ENCODE results near the gene MAPK1. TPM values are rescaled to one million over a fixed set of nuclear protein-coding genes. Genes with fewer than 3 reads are reported as not detected.
"Not testable (repeated sequence)": the region's sequence is repeated elsewhere in the genome, so short reads cannot be mapped to it uniquely, and the experiment has no call there.

MAPK1 gene
- total RNA-seq, 4 donors from 2014 or later: 51.3 to 77.8 (median 66.0) TPM

GRCh38 chr22:21842946-21843345, 24.5 kb downstream of the MAPK1 start:
- DNase-seq (ENCODE audit: low spot score in 2 of 2): no peak
- TF ChIP-seq EP300 (IDR thresholded peaks at IDR 0.05): no peak
- TF ChIP-seq POLR2AphosphoS5 (IDR thresholded peaks at IDR 0.05): no peak
- no peak for TF ChIP-seq CTCF (IDR thresholded peaks at IDR 0.05)
- TF ChIP-seq POLR2A (IDR thresholded peaks at IDR 0.05): no peak
- H3K27me3 ChIP-seq: no peaks in the 10 kb centered on the region
- H3K4me1 ChIP-seq: peaks cover 29% of the 10 kb centered on the region
- no peaks in the 10 kb centered on the region for H3K9me3 ChIP-seq
- 85% methylated on average over 6 of the region's 6 CpGs for WGBS
- H3K27ac ChIP-seq: no peak overlapping the region
- no peak overlapping the region for H3K4me3 ChIP-seq
- no peaks in the 10 kb centered on the region for H3K36me3 ChIP-seq

GRCh38 chr22:21841422-21841821, 26.0 kb downstream of the MAPK1 start:
- Histone ChIP-seq H3K9me3 (no peaks in the 10 kb centered on the region), H3K4me1 (peaks cover 38% of the 10 kb centered on the region), H3K4me3 (no peak overlapping the region), H3K27ac (no peak overlapping the region), H3K27me3 (no peaks in the 10 kb centered on the region), H3K36me3 (no peaks in the 10 kb centered on the region)
- WGBS: 96% methylated on average over 2 of the region's 2 CpGs
- TF ChIP-seq POLR2AphosphoS5 (IDR thresholded peaks at IDR 0.05) (no peak), CTCF (IDR thresholded peaks at IDR 0.05) (no peak), EP300 (IDR thresholded peaks at IDR 0.05) (no peak), POLR2A (IDR thresholded peaks at IDR 0.05) (no peak)
- no peak for DNase-seq (ENCODE audit: low spot score in 2 of 2)

- no peak for TF ChIP-seq POLR2AphosphoS5 (IDR thresholded peaks at IDR 0.05)
- no peak for TF ChIP-seq CTCF (IDR thresholded peaks at IDR 0.05)
- no peak for TF ChIP-seq EP300 (IDR thresholded peaks at IDR 0.05)
- no peak for TF ChIP-seq POLR2A (IDR thresholded peaks at IDR 0.05)
- WGBS: 94% methylated on average over 8 of the region's 8 CpGs
- no peak overlapping the region for H3K4me3 ChIP-seq
- no peak for DNase-seq (ENCODE audit: low spot score in 2 of 2)
- peaks cover 34% of the 10 kb centered on the region for H3K4me1 ChIP-seq
- H3K9me3 ChIP-seq: no peaks in the 10 kb centered on the region
- H3K27me3 ChIP-seq: no peaks in the 10 kb centered on the region
- no peaks in the 10 kb centered on the region for H3K36me3 ChIP-seq
- H3K27ac ChIP-seq: no peak overlapping the region
Observed at GRCh38 chr22:21840236-21840823, 27.1 kb downstream of the MAPK1 start.

GRCh38 chr22:21839765-21840140, 27.7 kb downstream of the MAPK1 start:
- H3K9me3 ChIP-seq: no peaks in the 10 kb centered on the region
- H3K36me3 ChIP-seq: no peaks in the 10 kb centered on the region
- H3K27me3 ChIP-seq: no peaks in the 10 kb centered on the region
- no peak overlapping the region for H3K4me3 ChIP-seq
- peaks cover 34% of the 10 kb centered on the region for H3K4me1 ChIP-seq
- DNase-seq (ENCODE audit: low spot score in 2 of 2): no peak
- 97% methylated on average over 1 of the region's 1 CpG for WGBS
- TF ChIP-seq EP300 (IDR thresholded peaks at IDR 0.05) (no peak), CTCF (IDR thresholded peaks at IDR 0.05) (no peak), POLR2AphosphoS5 (IDR thresholded peaks at IDR 0.05) (no peak), POLR2A (IDR thresholded peaks at IDR 0.05) (no peak)
- no peak overlapping the region for H3K27ac ChIP-seq

- DNase-seq (ENCODE audit: low spot score in 2 of 2); H3K27me3 ChIP-seq; H3K27ac ChIP-seq; H3K36me3 ChIP-seq; H3K4me3 ChIP-seq; H3K9me3 ChIP-seq: not testable (repeated sequence)
- H3K4me1 ChIP-seq: peaks cover 34% of the 10 kb centered on the region
- WGBS: 85% methylated on average over 10 of the region's 10 CpGs
Observed at GRCh38 chr22:21839104-21839764, 28.2 kb downstream of the MAPK1 start.

Measured in suprapubic skin (tissue), 4 donors.